Suprapubic skin (tissue), 4 donors: ENCODE measurements around the gene ATXN8OS. TPM values are rescaled to one million over a fixed set of nuclear protein-coding genes. Genes with fewer than 3 reads are reported as not detected.
"Not testable (repeated sequence)": the region's sequence is repeated elsewhere in the genome, so short reads cannot be mapped to it uniquely, and the experiment has no call there.

Experiments
- DNase-seq, 2 donors: peaks; one replicate each; pipeline ENCODE4 v3.0.0-alpha.2; 2019; ENCODE audit warnings: low spot score in 2 of 2
- H3K27ac ChIP-seq: fragments of 200-600 bp; sonication (generic); one replicate; pipeline ENCODE4 v1.5.1; 2019
- H3K27me3 ChIP-seq: fragments of 200-600 bp; sonication (generic); one replicate; pipeline ENCODE4 v1.5.1; 2019
- H3K36me3 ChIP-seq: fragments of 200-600 bp; sonication (generic); one replicate; pipeline ENCODE4 v1.5.1; 2019
- H3K4me1 ChIP-seq: fragments of 200-600 bp; sonication (generic); one replicate; pipeline ENCODE4 v1.5.1; 2019
- H3K4me3 ChIP-seq: fragments of 200-600 bp; sonication (generic); one replicate; pipeline ENCODE4 v1.5.1; 2019; ENCODE audit warnings: mild to moderate bottlenecking
- H3K9me3 ChIP-seq: fragments of 200-600 bp; sonication (generic); one replicate; pipeline ENCODE4 v1.5.1; 2019
- CTCF ChIP-seq, 2 donors: fragments of 200-600 bp in 1 of 2; fragments of 450-650 bp in 1 of 2; sonication (generic) in 1 of 2; IDR thresholded peaks; one replicate each; pipeline ENCODE4 v1.5.1; 2016 to 2019; ENCODE audit warnings: antibody characterized with exemption in 2 of 2, mild to moderate bottlenecking in 1 of 2, moderate library complexity in 1 of 2
- EP300 ChIP-seq: sonication (generic); formaldehyde crosslinking; IDR thresholded peaks from one replicate; pipeline ENCODE4 v1.6.1; 2017; ENCODE audit warnings: antibody characterized with exemption
- POLR2A ChIP-seq, 2 donors: fragments of 450-650 bp; IDR thresholded peaks; one replicate each; pipeline ENCODE4 v1.6.1; 2017; ENCODE audit warnings: antibody characterized with exemption in 2 of 2, mild to moderate bottlenecking in 2 of 2, moderate library complexity in 2 of 2
- POLR2AphosphoS5 ChIP-seq, 3 donors: sonication (generic); formaldehyde crosslinking; IDR thresholded peaks; one replicate each; pipeline ENCODE4 v1.6.1; 2017; ENCODE audit warnings: antibody characterized with exemption in 3 of 3
- WGBS: methylation state at CpG from one replicate; pipeline ENCODE4 v1.1.5; 2018; 5-methylcytosine and 5-hydroxymethylcytosine counted together
- total RNA-seq, 4 donors: library from RNA; depleted of rRNA; stranded (reverse); fragments of >200 nt; gene quantifications; one replicate each; pipeline ENCODE4 v1.1.0, GENCODE V29; 2016

ATXN8OS gene
- total RNA-seq, 4 donors from 2014 or later = not detected

- no peaks in the 10 kb centered on the region for H3K36me3 ChIP-seq
- no peaks in the 10 kb centered on the region for H3K9me3 ChIP-seq
- TF ChIP-seq POLR2A (IDR thresholded peaks at IDR 0.05) = no peak
- TF ChIP-seq CTCF (IDR thresholded peaks at IDR 0.05) = no peak
- no peak for TF ChIP-seq EP300
- TF ChIP-seq POLR2AphosphoS5 (IDR thresholded peaks at IDR 0.05) = no peak
- H3K4me3 ChIP-seq = no peak overlapping the region
- no peaks in the 10 kb centered on the region for H3K27me3 ChIP-seq
- H3K4me1 ChIP-seq = no peaks in the 10 kb centered on the region
- WGBS = 58% methylated on average over 5 of the region's 5 CpGs
- DNase-seq = no peak
- no peak overlapping the region for H3K27ac ChIP-seq
These were observed 18.1 kb downstream of the ATXN8OS start for GRCh38 chr13:70125693-70126092.

GRCh38 chr13:70128098-70128497 lies 20.5 kb downstream of the ATXN8OS start:
- Histone ChIP-seq H3K27me3 (no peaks in the 10 kb centered on the region), H3K27ac (no peak overlapping the region), H3K4me3 (no peak overlapping the region), H3K36me3 (no peaks in the 10 kb centered on the region), H3K4me1 (no peaks in the 10 kb centered on the region), H3K9me3 (no peaks in the 10 kb centered on the region)
- 83% methylated on average over 2 of the region's 2 CpGs for WGBS
- TF ChIP-seq POLR2AphosphoS5 (IDR thresholded peaks at IDR 0.05) (no peak), CTCF (IDR thresholded peaks at IDR 0.05) (no peak), POLR2A (IDR thresholded peaks at IDR 0.05) (no peak), EP300 (no peak)
- DNase-seq = no peak

- not testable (repeated sequence) for DNase-seq, H3K27me3 ChIP-seq, H3K4me3 ChIP-seq, H3K4me1 ChIP-seq, H3K9me3 ChIP-seq, H3K36me3 ChIP-seq, H3K27ac ChIP-seq
- WGBS = 92% methylated on average over 12 of the region's 12 CpGs
These were observed 35.0 kb downstream of the ATXN8OS start for GRCh38 chr13:70142658-70143057.

- no peak for DNase-seq
- Histone ChIP-seq H3K4me1 (no peaks in the 10 kb centered on the region), H3K9me3 (no peaks in the 10 kb centered on the region), H3K4me3 (no peak overlapping the region), H3K27ac (no peak overlapping the region), H3K36me3 (no peaks in the 10 kb centered on the region), H3K27me3 (no peaks in the 10 kb centered on the region)
- TF ChIP-seq EP300 (no peak), CTCF (IDR thresholded peaks at IDR 0.05) (no peak), POLR2AphosphoS5 (IDR thresholded peaks at IDR 0.05) (no peak), POLR2A (IDR thresholded peaks at IDR 0.05) (no peak)
- WGBS = 35% methylated on average over 5 of the region's 5 CpGs
These were observed 54.5 kb downstream of the ATXN8OS start for GRCh38 chr13:70162141-70162540.

GRCh38 chr13:70170689-70171088 lies 63.1 kb downstream of the ATXN8OS start:
- TF ChIP-seq POLR2AphosphoS5 (IDR thresholded peaks at IDR 0.05) (no peak), POLR2A (IDR thresholded peaks at IDR 0.05) (no peak), CTCF (IDR thresholded peaks at IDR 0.05) (no peak), EP300 (no peak)
- WGBS = 64% methylated on average over 5 of the region's 5 CpGs

GRCh38 chr13:70171151-70171550 lies 63.5 kb downstream of the ATXN8OS start:
- no peaks in the 10 kb centered on the region for H3K27me3 ChIP-seq
- H3K27ac ChIP-seq = no peak overlapping the region
- no peak for DNase-seq
- H3K4me3 ChIP-seq = no peak overlapping the region
- no peaks in the 10 kb centered on the region for H3K4me1 ChIP-seq
- no peak for TF ChIP-seq EP300
- TF ChIP-seq CTCF (IDR thresholded peaks at IDR 0.05) = no peak
- TF ChIP-seq POLR2AphosphoS5 (IDR thresholded peaks at IDR 0.05) = no peak
- no peak for TF ChIP-seq POLR2A (IDR thresholded peaks at IDR 0.05)
- no peaks in the 10 kb centered on the region for H3K36me3 ChIP-seq
- H3K9me3 ChIP-seq = no peaks in the 10 kb centered on the region
- WGBS = 66% methylated on average over 3 of the region's 3 CpGs

More at GRCh38 chr13:70170689-70171088, 63.1 kb downstream of the ATXN8OS start:
- DNase-seq = no peak
- Histone ChIP-seq H3K4me1 (no peaks in the 10 kb centered on the region), H3K27me3 (no peaks in the 10 kb centered on the region), H3K36me3 (no peaks in the 10 kb centered on the region), H3K27ac (no peak overlapping the region), H3K9me3 (no peaks in the 10 kb centered on the region), H3K4me3 (no peak overlapping the region)
